Activated naive CD8-positive, alpha-beta T cell (primary cell): Measurements from ENCODE around the gene DDA1.
A peak's percentile ranks its signal among the peaks of the same experiment; 100 is the strongest.

ENCODE experiments used
- H3K27ac Mint-ChIP-seq: one replicate; pipeline ENCODE4 v1.8.0; 2021; ENCODE audit warnings: mixed read lengths
- H3K27me3 Mint-ChIP-seq: one replicate; pipeline ENCODE4 v1.8.0; 2021; ENCODE audit warnings: mixed read lengths
- H3K36me3 Mint-ChIP-seq: one replicate; pipeline ENCODE4 v1.8.0; 2021; ENCODE audit warnings: mixed read lengths
- H3K4me1 Mint-ChIP-seq: one replicate; pipeline ENCODE4 v1.8.0; 2021; ENCODE audit warnings: low read depth, mixed read lengths
- H3K4me3 Mint-ChIP-seq: one replicate; pipeline ENCODE4 v1.8.0; 2021; ENCODE audit warnings: mild to moderate bottlenecking, mixed read lengths
- H3K9me3 Mint-ChIP-seq: one replicate; pipeline ENCODE4 v1.8.0; 2021; ENCODE audit warnings: low read depth, mixed read lengths

DDA1 gene

DNA sequence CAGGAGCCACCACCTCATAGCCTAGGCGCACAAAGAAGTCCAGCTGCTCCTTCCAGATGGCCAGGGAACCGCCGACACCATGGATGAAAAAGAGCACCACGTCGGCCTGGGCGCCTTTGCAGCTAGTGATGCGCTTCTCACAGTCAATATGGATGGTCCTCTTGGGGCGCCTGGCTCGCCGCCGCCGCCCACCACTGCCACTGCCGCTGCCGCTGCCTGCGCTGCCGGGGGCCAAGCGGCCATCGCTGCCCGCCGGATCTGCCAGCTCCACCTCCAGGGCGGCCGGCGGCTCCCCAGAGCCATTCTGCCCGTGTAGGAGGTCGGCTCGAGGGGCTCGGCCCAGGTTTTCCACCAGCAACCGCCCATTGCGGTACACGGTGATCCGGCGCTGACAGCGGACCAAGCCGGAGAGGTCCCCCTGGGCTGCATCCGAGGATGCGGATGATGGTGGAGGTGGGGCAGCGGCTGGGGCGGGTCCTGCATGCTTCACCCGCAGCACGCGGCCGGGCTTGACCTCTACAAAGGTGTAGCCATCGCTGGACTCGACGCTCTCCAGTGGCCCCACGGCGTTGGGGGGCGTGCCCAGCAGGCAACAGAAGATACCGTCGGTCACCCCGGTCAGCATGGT is 8.3 kb upstream of the DDA1 start:
- Mint-ChIP-seq H3K36me3 (peaks cover 2% of the 10 kb centered on the region), H3K27ac (no peak overlapping the region), H3K9me3 (no peaks in the 10 kb centered on the region), H3K27me3 (no peaks in the 10 kb centered on the region), H3K4me3 (no peak overlapping the region), H3K4me1 (peaks cover 20% of the 10 kb centered on the region)

DNA sequence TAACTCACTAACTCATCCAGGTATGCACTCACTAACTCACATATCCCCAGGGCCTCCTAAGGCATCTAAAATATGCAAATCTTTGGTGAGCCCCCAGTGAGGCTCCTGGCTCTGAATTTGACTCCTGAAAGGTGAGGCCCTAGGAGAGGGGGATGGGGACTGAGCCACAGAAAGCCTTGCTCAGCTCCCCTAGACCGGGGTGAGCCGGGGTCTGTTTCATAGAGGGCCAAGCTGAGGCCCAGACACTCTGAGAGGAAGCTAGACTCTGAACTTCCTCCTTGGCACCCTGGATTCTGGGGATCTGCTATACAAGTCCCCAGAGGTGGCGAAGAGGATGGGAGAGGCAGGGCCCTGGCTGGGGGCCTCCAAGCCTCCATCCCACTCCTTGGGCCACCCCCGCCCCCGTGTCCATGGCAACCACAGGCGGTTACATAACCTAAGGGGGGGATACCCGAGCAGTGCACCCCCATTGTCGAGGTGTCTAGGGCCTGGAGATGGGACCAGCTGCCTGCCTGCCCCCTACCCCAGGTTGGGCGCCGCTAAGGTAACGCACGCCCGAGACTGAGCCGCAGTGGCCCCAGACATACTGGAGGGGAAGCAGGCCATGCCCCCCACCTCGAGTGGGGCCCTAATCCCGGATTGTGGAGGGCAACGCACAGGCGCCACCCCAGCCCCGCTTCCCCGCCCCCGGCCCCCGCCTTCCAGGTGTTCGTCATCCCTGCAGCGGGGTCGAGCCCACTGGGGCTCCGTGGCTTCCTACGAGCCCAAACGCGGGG is 6.8 kb upstream of the DDA1 start:
- H3K4me3 Mint-ChIP-seq, result peak overlapping the region; percentile 68

DNA sequence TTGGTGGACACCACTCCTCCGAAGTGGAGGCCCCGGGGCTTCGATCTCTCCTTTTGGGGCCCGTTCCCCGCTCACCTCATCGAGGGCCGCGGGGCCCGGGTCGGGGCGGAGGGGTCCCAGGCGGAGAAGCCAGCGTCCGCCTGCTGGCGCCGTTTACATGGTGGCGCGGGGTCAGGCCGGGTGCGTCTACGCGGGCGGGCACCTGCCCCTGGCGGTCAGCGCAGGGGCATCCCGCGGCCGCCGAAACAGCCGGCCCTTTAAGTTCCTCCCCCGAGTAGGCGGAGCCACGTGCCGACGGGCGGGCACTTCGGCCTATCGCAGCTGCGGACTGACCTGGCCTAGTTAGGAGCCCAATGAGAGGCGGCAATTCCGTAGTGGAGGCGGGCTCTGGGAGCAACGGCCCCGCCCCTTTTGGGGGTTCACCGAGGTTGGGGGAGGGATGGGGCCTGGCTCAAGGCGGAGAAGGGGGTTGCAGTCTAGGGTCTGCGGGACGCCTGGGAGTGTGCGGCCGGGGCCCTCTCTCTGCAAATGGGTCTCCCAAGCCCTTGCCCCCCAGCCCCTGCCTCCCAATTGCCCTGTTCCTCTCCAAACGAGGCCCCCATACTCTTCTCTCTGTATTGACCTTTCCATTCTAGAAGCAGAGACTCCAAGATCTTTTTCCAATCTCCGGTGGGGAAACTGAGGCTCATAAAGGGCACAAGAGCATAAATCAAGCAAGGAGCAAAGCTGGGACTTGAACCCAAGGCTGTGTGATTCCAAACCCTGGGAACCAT is 6.0 kb upstream of the DDA1 start, which contains the start of gene ABHD8:
TSS of gene ABHD8 (minus strand) at position 259 of the 773 bp plus-strand sequence. CDS start 1,809 bp downstream, outside the sequence.
- H3K36me3 Mint-ChIP-seq, result no peaks in the 10 kb centered on the region
- H3K4me1 Mint-ChIP-seq, result peaks cover 30% of the 10 kb centered on the region
- H3K4me3 Mint-ChIP-seq, result peak within 1 kb of the TSS; percentile 68
- H3K9me3 Mint-ChIP-seq, result no peaks in the 10 kb centered on the region
- H3K27me3 Mint-ChIP-seq, result no peaks in the 10 kb centered on the region
- H3K27ac Mint-ChIP-seq, result no peak within 1 kb of the TSS

More for the DNA sequence above, 6.8 kb upstream of the DDA1 start:
- Mint-ChIP-seq H3K9me3 (no peaks in the 10 kb centered on the region), H3K27ac (no peak overlapping the region), H3K27me3 (no peaks in the 10 kb centered on the region), H3K36me3 (no peaks in the 10 kb centered on the region), H3K4me1 (peaks cover 25% of the 10 kb centered on the region)

GRCh38 chr19:17303940-17304267 is 5.5 kb upstream of the DDA1 start:
- Mint-ChIP-seq H3K27ac (no peak overlapping the region), H3K4me3 (peak overlapping the region; percentile 68), H3K4me1 (peaks cover 31% of the 10 kb centered on the region), H3K36me3 (no peaks in the 10 kb centered on the region), H3K9me3 (no peaks in the 10 kb centered on the region), H3K27me3 (no peaks in the 10 kb centered on the region)

DNA sequence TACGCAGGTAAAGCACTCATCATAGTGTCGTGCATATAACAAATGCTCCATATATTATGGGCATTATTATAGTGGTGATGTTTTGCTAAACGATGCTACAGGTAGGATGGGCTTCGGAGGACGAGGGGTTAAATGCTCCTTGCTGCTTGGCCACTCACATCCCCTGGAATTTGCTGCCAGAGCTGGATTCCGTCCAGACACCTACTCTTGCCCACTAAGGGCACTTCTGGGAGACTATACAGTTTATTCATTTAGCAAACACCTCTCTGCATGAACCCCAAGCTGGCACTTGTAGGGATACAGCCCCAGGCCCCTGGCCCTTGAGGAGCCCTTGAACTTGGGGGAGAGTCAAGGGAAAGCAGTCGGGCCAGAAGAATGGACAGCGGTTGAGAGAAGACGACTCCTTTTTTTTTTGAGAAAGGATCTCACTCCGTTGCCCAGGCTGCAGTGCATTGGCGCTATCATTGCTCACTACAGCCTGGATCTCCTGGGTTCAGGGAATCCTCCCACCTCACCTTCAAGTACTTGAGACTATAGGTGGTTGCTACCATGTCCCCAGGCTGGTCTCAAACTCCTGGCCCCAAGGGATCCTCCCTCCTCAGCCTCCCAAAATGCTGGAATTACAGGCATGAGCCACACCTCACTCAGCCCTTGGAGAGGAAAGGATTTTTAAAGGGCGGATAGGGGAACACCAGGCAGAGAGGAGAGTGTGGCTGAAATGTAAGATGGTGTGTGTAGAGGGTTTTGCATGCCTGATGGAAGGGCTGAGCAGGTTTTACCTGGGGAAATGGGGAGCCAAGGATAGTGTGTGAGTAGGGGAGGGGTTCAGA is 4.8 kb upstream of the DDA1 start:
- Mint-ChIP-seq H3K27ac (peak overlapping the region; percentile 72), H3K36me3 (no peaks in the 10 kb centered on the region), H3K4me3 (peak overlapping the region; percentile 93)

GRCh38 chr19:17305216-17305516 is 4.2 kb upstream of the DDA1 start:
- peak overlapping the region; percentile 93 for H3K4me3 Mint-ChIP-seq
- peak overlapping the region; percentile 92 for H3K27ac Mint-ChIP-seq
- H3K27me3 Mint-ChIP-seq, result no peaks in the 10 kb centered on the region
- no peaks in the 10 kb centered on the region for H3K9me3 Mint-ChIP-seq
- H3K4me1 Mint-ChIP-seq, result peaks cover 37% of the 10 kb centered on the region
- H3K36me3 Mint-ChIP-seq, result no peaks in the 10 kb centered on the region

More for the DNA sequence above, 4.8 kb upstream of the DDA1 start:
- H3K27me3 Mint-ChIP-seq, result no peaks in the 10 kb centered on the region
- H3K4me1 Mint-ChIP-seq, result peaks cover 36% of the 10 kb centered on the region
- H3K9me3 Mint-ChIP-seq, result no peaks in the 10 kb centered on the region

GRCh38 chr19:17305517-17306284 is 3.7 kb upstream of the DDA1 start, which contains the start of gene MRPL34:
TSS of gene MRPL34 (plus strand) at chr19:17305872. CDS start at chr19:17305893, 21 bp downstream.
- peak within 1 kb of the TSS; percentile 93 for H3K4me3 Mint-ChIP-seq
- H3K4me1 Mint-ChIP-seq, result peaks cover 43% of the 10 kb centered on the region
- H3K27ac Mint-ChIP-seq, result peak within 1 kb of the TSS; percentile 92
- H3K27me3 Mint-ChIP-seq, result no peaks in the 10 kb centered on the region
- H3K9me3 Mint-ChIP-seq, result no peaks in the 10 kb centered on the region
- no peaks in the 10 kb centered on the region for H3K36me3 Mint-ChIP-seq

DNA sequence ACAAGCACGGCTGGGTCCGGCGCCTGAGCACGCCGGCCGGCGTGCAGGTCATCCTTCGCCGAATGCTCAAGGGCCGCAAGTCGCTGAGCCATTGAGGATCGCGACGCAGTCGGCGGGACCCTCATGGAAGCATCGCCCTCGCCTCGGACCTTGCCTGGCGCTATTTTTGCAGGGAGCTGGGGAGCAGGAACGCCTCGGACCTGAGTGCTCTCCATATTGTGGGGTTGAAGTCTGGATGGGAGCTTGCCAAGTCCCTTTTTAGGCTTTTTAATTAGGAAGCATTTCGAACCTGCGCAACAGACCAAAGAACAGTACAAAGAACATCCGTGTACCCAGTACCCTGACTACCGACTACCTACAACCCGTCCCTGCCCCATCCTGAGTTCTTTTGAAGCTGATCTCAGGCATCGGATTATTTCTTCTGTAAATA is 3.1 kb upstream of the DDA1 start:
- H3K4me3 Mint-ChIP-seq, result peak overlapping the region; percentile 93
- H3K9me3 Mint-ChIP-seq, result no peaks in the 10 kb centered on the region
- H3K4me1 Mint-ChIP-seq, result peaks cover 45% of the 10 kb centered on the region

DNA sequence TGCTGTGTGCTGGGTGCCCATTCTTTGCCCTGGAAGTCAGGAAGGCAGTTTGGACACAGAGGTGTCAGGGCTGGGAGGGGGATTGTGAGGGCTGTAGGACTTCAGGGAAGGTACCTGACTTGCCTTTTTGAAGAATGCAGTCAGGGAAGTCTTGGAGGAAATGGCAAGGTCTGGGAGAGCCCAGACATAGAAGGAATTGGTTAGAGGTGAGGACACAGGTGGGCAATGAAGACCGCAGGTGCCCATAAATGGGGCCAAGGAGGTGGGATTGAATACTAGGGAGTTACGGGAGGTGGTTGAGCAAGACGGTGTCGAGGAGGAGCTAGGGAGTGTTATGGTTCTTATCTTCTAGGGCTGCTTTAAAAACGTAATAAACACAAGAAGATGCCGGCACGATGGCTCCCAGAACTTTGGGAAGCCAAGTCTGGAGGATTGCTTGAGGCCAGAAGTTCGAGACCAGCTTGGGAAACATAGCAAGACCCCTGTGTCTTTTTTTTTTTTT is 1.4 kb upstream of the DDA1 start:
- no peaks in the 10 kb centered on the region for H3K9me3 Mint-ChIP-seq
- H3K4me1 Mint-ChIP-seq, result peaks cover 43% of the 10 kb centered on the region
- peak overlapping the region; percentile 93 for H3K4me3 Mint-ChIP-seq
- no peaks in the 10 kb centered on the region for H3K36me3 Mint-ChIP-seq
- H3K27ac Mint-ChIP-seq, result peak overlapping the region; percentile 47
- H3K27me3 Mint-ChIP-seq, result no peaks in the 10 kb centered on the region

More for the DNA sequence above, 3.1 kb upstream of the DDA1 start:
- H3K27me3 Mint-ChIP-seq, result no peaks in the 10 kb centered on the region
- H3K36me3 Mint-ChIP-seq, result no peaks in the 10 kb centered on the region
- peak overlapping the region; percentile 92 for H3K27ac Mint-ChIP-seq

- peak overlapping the region; percentile 85 for H3K27ac Mint-ChIP-seq
- H3K9me3 Mint-ChIP-seq, result no peaks in the 10 kb centered on the region
- H3K4me3 Mint-ChIP-seq, result peak overlapping the region; percentile 91
- peaks cover 33% of the 10 kb centered on the region for H3K4me1 Mint-ChIP-seq
- H3K36me3 Mint-ChIP-seq, result no peaks in the 10 kb centered on the region
- H3K27me3 Mint-ChIP-seq, result no peaks in the 10 kb centered on the region
These were observed 650 bp downstream of the DDA1 start for GRCh38 chr19:17309965-17310461.

GRCh38 chr19:17311455-17312188 is 2.3 kb downstream of the DDA1 start:
- no peak overlapping the region for H3K27ac Mint-ChIP-seq
- H3K27me3 Mint-ChIP-seq, result no peaks in the 10 kb centered on the region
- H3K9me3 Mint-ChIP-seq, result no peaks in the 10 kb centered on the region
- peak overlapping the region; percentile 56 for H3K4me3 Mint-ChIP-seq
- peaks cover 27% of the 10 kb centered on the region for H3K4me1 Mint-ChIP-seq
- H3K36me3 Mint-ChIP-seq, result no peaks in the 10 kb centered on the region

DNA sequence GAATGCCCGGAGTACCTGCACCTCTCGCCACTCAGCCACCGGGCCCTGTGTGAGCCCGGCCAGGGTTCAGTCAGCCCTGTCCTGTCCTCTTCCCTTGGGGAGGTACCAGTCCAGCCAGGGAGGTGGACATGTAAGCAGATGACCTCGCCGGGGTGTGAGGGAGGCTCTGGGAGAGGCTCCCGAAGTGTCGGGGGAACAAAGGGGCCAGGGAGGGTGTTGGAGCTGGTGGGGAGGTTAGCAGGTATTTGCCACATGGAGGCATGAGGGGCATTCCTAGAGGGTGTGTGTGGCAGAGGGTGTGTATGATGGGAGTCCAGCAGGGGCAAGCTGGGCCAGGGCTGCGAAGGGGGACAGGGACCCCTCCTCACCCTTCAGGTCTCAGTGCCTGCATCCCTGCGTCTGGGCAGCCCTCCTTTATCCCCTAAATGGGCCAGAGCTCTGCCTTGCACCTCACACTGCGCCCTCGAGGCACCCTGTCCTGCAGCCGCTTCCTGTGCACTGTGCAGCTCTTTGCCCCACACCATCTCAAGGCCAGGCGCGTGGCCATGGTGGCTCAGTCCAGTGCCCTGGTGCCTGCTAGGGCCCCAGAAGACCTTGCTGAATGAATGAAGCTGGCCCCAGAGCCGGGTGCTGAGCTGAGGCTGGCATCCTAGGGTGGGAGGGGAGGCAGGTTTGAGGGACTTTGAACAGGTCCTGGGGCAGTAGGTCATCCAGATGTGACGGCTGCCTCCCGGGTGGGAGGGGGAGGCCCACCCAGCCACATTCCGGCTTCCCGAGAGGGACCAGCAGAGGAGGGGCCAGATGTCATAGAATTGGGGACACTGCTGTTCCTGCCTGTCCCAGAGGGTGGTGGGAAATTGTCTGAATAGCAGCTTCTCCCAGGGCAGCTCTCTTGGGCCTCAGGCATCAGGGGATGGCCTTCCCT is 3.1 kb downstream of the DDA1 start:
- Mint-ChIP-seq H3K27me3 (no peaks in the 10 kb centered on the region), H3K36me3 (no peaks in the 10 kb centered on the region), H3K4me3 (no peak overlapping the region), H3K27ac (no peak overlapping the region), H3K4me1 (peaks cover 26% of the 10 kb centered on the region), H3K9me3 (no peaks in the 10 kb centered on the region)
